KMS-11 (cell line): ENCODE measurements around the gene MGME1.

ENCODE experiments used
- H2AFZ ChIP-seq: fragments of 200-600 bp; sonication (generic); 2 replicates; pipeline ENCODE4 v1.6.1; 2016; ENCODE audit warnings: antibody characterized with exemption, mixed run types, low read depth
- H3K27ac ChIP-seq: fragments of 200-600 bp; sonication (generic); 2 replicates; pipeline ENCODE4 v1.6.1; 2016; ENCODE audit warnings: mild to moderate bottlenecking, mixed run types
- H3K27me3 ChIP-seq: fragments of 200-600 bp; sonication (generic); 2 replicates; pipeline ENCODE4 v1.6.1; 2017; ENCODE audit warnings: mild to moderate bottlenecking, low read depth, mixed run types, moderate library complexity; ENCODE audit not compliant: insufficient read depth
- H3K36me3 ChIP-seq: fragments of 200-600 bp; sonication (generic); 2 replicates; pipeline ENCODE4 v1.6.1; 2017; ENCODE audit warnings: mild to moderate bottlenecking, mixed run types; ENCODE audit not compliant: insufficient read depth
- H3K4me1 ChIP-seq: fragments of 200-600 bp; sonication (generic); 2 replicates; pipeline ENCODE4 v1.6.1; 2016; ENCODE audit warnings: mild to moderate bottlenecking, low read depth, mixed run types; ENCODE audit not compliant: poor library complexity, severe bottlenecking
- H3K4me2 ChIP-seq: fragments of 200-600 bp; sonication (generic); 2 replicates; pipeline ENCODE4 v1.7.0; 2016; ENCODE audit warnings: mild to moderate bottlenecking, mixed run types
- H3K4me3 ChIP-seq: fragments of 200-600 bp; sonication (generic); IDR thresholded peaks from 2 replicates; pipeline ENCODE4 v1.6.1; 2017; ENCODE audit warnings: low read depth, low read length, mixed read lengths; ENCODE audit not compliant: insufficient read depth
- H3K79me2 ChIP-seq: fragments of 200-600 bp; sonication (generic); 2 replicates; pipeline ENCODE4 v1.6.1; 2016; ENCODE audit warnings: low read depth, mixed run types; ENCODE audit not compliant: insufficient read depth
- H3K9ac ChIP-seq: fragments of 200-600 bp; sonication (generic); 2 replicates; pipeline ENCODE4 v1.6.1; 2016; ENCODE audit warnings: mild to moderate bottlenecking, mixed run types
- H4K20me1 ChIP-seq: fragments of 200-600 bp; sonication (generic); 2 replicates; pipeline ENCODE4 v1.6.1; 2016; ENCODE audit warnings: mild to moderate bottlenecking, mixed run types; ENCODE audit not compliant: insufficient read depth
- CTCF ChIP-seq: fragments of 200-600 bp; sonication (generic); conservative IDR thresholded peaks from 2 replicates; pipeline ENCODE4 v1.6.1; 2017; ENCODE audit warnings: low read depth, mild to moderate bottlenecking, antibody characterized with exemption, low read length, moderate library complexity, mixed read lengths

MGME1 gene

DNA sequence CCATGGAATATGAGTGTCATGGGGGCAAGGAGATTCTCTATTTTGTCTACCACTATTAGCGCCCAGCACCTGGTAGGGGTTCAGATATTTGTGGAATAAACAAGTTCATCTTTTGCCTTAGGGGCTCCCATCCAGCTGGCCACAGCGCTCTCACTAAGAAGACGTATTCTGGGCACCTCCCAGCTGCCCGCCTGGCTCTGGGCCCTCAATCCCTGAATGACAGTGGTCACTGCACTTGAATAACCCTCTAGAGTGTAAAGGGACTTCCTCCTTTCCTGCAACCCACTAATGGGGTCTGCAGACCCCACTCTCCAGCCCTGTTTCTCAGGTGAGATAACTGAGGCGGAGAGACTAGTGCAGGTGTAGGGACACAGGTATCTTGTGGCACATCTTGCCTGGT is 36.4 kb upstream of the MGME1 start:
- no peak overlapping the region for H3K27ac ChIP-seq
- no peak overlapping the region for H3K4me3 ChIP-seq
- no peaks in the 10 kb centered on the region for H3K36me3 ChIP-seq
- no peaks in the 10 kb centered on the region for H4K20me1 ChIP-seq
- no peaks in the 10 kb centered on the region for H3K27me3 ChIP-seq
- no peak overlapping the region for H3K4me2 ChIP-seq
- no peaks in the 10 kb centered on the region for H3K79me2 ChIP-seq
- H3K4me1 ChIP-seq, result no peaks in the 10 kb centered on the region
- no peak for TF ChIP-seq CTCF
- no peak overlapping the region for H2AFZ ChIP-seq
- no peak overlapping the region for H3K9ac ChIP-seq

GRCh38 chr20:17933121-17933520 is 35.7 kb upstream of the MGME1 start:
- H3K27ac ChIP-seq, result no peak overlapping the region
- TF ChIP-seq CTCF, result no peak
- no peak overlapping the region for H3K4me3 ChIP-seq
- no peak overlapping the region for H3K9ac ChIP-seq
- no peaks in the 10 kb centered on the region for H3K79me2 ChIP-seq
- no peak overlapping the region for H2AFZ ChIP-seq
- H4K20me1 ChIP-seq, result no peaks in the 10 kb centered on the region
- no peak overlapping the region for H3K4me2 ChIP-seq
- no peaks in the 10 kb centered on the region for H3K36me3 ChIP-seq
- no peaks in the 10 kb centered on the region for H3K27me3 ChIP-seq
- H3K4me1 ChIP-seq, result no peaks in the 10 kb centered on the region

DNA sequence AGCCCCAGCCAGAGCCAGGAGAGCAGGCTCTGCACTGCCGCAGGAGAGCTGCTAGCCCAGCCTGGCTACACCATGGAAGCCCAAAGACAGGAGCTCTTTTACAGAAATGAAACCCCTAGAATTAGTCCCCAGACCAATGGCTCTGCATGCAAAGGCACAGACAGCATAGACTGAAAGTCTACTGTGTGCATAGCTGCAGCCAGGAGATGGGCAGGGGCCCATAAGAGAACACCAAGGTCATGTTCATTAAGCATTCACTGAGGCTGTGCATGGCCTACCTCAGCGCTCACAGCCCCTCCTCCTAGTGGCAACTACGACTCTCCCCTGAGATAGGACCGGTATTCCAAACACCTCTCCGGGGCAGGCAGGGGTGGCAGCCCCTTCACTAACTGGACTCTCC is 35.1 kb upstream of the MGME1 start:
- Histone ChIP-seq H3K27me3 (no peaks in the 10 kb centered on the region), H3K4me2 (no peak overlapping the region), H3K9ac (no peak overlapping the region), H3K79me2 (no peaks in the 10 kb centered on the region), H3K4me3 (no peak overlapping the region), H4K20me1 (no peaks in the 10 kb centered on the region), H3K36me3 (no peaks in the 10 kb centered on the region), H3K27ac (no peak overlapping the region), H3K4me1 (no peaks in the 10 kb centered on the region), H2AFZ (no peak overlapping the region)
- no peak for TF ChIP-seq CTCF

- no peak overlapping the region for H3K4me2 ChIP-seq
- H3K4me3 ChIP-seq, result no peak overlapping the region
- H3K9ac ChIP-seq, result no peak overlapping the region
- H3K36me3 ChIP-seq, result no peaks in the 10 kb centered on the region
- H4K20me1 ChIP-seq, result no peaks in the 10 kb centered on the region
- peaks cover 2% of the 10 kb centered on the region for H3K4me1 ChIP-seq
- H3K79me2 ChIP-seq, result no peaks in the 10 kb centered on the region
- H3K27me3 ChIP-seq, result no peaks in the 10 kb centered on the region
- H2AFZ ChIP-seq, result no peak overlapping the region
- no peak for TF ChIP-seq CTCF
- H3K27ac ChIP-seq, result no peak overlapping the region
These were observed 34.5 kb upstream of the MGME1 start for GRCh38 chr20:17934141-17934862.
